SW 1271 (cell line): ENCODE results near the gene CSNK1A1L.

Experiments used
- DNase-seq, 2 experiments: peaks; one replicate each; lab custom pipeline; 2025; lab: John Stamatoyannopoulos, UW

Gene CSNK1A1L

GRCh38 chr13:37105251-37105714 lies at the start of gene CSNK1A1L:
TSS of gene CSNK1A1L (minus strand) at chr13:37105664. CDS start at chr13:37105256, 408 bp downstream.
- no peak for DNase-seq

GRCh38 chr13:37149380-37149779 lies 43.9 kb upstream of the CSNK1A1L start:
- no peak for DNase-seq

- no peak for DNase-seq
Observed at GRCh38 chr13:37148501-37148900, 43.0 kb upstream of the CSNK1A1L start.

GRCh38 chr13:37144661-37145060 lies 39.2 kb upstream of the CSNK1A1L start:
- no peak for DNase-seq

GRCh38 chr13:37143911-37144310 lies 38.4 kb upstream of the CSNK1A1L start:
- no peak for DNase-seq

GRCh38 chr13:37142877-37143276 lies 37.4 kb upstream of the CSNK1A1L start:
- DNase-seq, result no peak

- no peak for DNase-seq
Observed at GRCh38 chr13:37141011-37141410, 35.5 kb upstream of the CSNK1A1L start.

GRCh38 chr13:37139356-37139755 lies 33.9 kb upstream of the CSNK1A1L start:
- DNase-seq, result no peak

GRCh38 chr13:37138926-37139325 lies 33.5 kb upstream of the CSNK1A1L start:
- DNase-seq, result no peak

- DNase-seq, result peak in 1 of 2 experiments; percentile 34
Observed at GRCh38 chr13:37138169-37138568, 32.7 kb upstream of the CSNK1A1L start.

- no peak for DNase-seq
Observed at GRCh38 chr13:37136633-37137032, 31.2 kb upstream of the CSNK1A1L start.

- DNase-seq, result no peak
Observed at GRCh38 chr13:37136187-37136586, 30.7 kb upstream of the CSNK1A1L start.

- DNase-seq, result no peak
Observed at GRCh38 chr13:37134411-37135041, 29.1 kb upstream of the CSNK1A1L start.

GRCh38 chr13:37132211-37132610 lies 26.7 kb upstream of the CSNK1A1L start:
- no peak for DNase-seq

- no peak for DNase-seq
Observed at GRCh38 chr13:37131092-37131491, 25.6 kb upstream of the CSNK1A1L start.

GRCh38 chr13:37129866-37130265 lies 24.4 kb upstream of the CSNK1A1L start:
- DNase-seq, result no peak

GRCh38 chr13:37127691-37128241 lies 22.3 kb upstream of the CSNK1A1L start:
- DNase-seq, result no peak

GRCh38 chr13:37123337-37123736 lies 17.9 kb upstream of the CSNK1A1L start:
- no peak for DNase-seq

GRCh38 chr13:37118016-37118415 lies 12.6 kb upstream of the CSNK1A1L start:
- DNase-seq, result no peak

GRCh38 chr13:37114250-37114649 lies 8.8 kb upstream of the CSNK1A1L start:
- DNase-seq, result no peak

- no peak for DNase-seq
Observed at GRCh38 chr13:37113534-37113933, 8.1 kb upstream of the CSNK1A1L start.

- peak in 1 of 2 experiments; percentile 16 for DNase-seq
Observed at GRCh38 chr13:37109051-37109678, 3.7 kb upstream of the CSNK1A1L start.

GRCh38 chr13:37107868-37108267 lies 2.4 kb upstream of the CSNK1A1L start:
- no peak for DNase-seq
